ENCODE data around the gene WWC1. TPM values are rescaled to one million over a fixed set of nuclear protein-coding genes. Genes with fewer than 3 reads are reported as not detected.

Gene WWC1
- total RNA-seq, 1 experiment from 2014 or later = 52.6 TPM

- H3K79me2 ChIP-seq (ENCODE audit: insufficient read depth, low read length) = no peaks in the 10 kb centered on the region
- H3K27ac ChIP-seq (ENCODE audit: low read depth, low read length) = no peak overlapping the region
- H3K4me1 ChIP-seq (ENCODE audit: control insufficient read depth in 1 of 2, insufficient read depth in 2 of 2, low read length in 2 of 2) = no peaks in the 10 kb centered on the region
- H2AFZ ChIP-seq (ENCODE audit: low read depth, low read length, poor library complexity, severe bottlenecking) = no peak overlapping the region
- no peaks in the 10 kb centered on the region for H3K9me2 ChIP-seq (ENCODE audit: insufficient read depth)
- intact Hi-C loops (cut with micrococcal nuclease) = no loop called here
- H3K9ac ChIP-seq (ENCODE audit: low read length) = no peak overlapping the region
- H3K4me3 ChIP-seq (replicated peaks in 1 of 2; ENCODE audit: low read depth in 1 of 2, low read length in 2 of 2) = no peak overlapping the region
- no peak for DNase-seq (ENCODE audit: low read depth, low spot score)
- ATAC-seq = no peak
- peaks cover 25 to 56% of the 10 kb centered on the region in 2 experiments for H3K36me3 ChIP-seq (ENCODE audit: control insufficient read depth in 1 of 2, insufficient read depth in 2 of 2, low read length in 2 of 2)
- ChIA-PET CTCF (no interaction called here), RAD21 (ENCODE audit: low non-redundant PET in 1 of 2, low total read pairs in 2 of 2, uncharacterized antibody in 2 of 2, unreplicated experiment in 2 of 2) (no interaction called here), POLR2A (no interaction called here)
- no peaks in the 10 kb centered on the region for H4K20me1 ChIP-seq (ENCODE audit: insufficient read depth)
- H3K9me3 ChIP-seq (ENCODE audit: control insufficient read depth in 1 of 2, insufficient read depth in 1 of 2, low read depth in 1 of 2, low read length in 2 of 2) = no peaks in the 10 kb centered on the region
- no TSS peak for BruUV-seq (replicated peaks)
- no peak for TF ChIP-seq SP1 (IDR thresholded peaks at IDR 0.05; ENCODE audit: low read depth)
- no peak for TF ChIP-seq ZFX (IDR thresholded peaks at IDR 0.05)
- no peak for TF ChIP-seq EZH2 (IDR thresholded peaks at IDR 0.05)
- TF ChIP-seq SIN3A (IDR thresholded peaks at IDR 0.05; ENCODE audit: low read depth) = no peak
- no peak for TF ChIP-seq CBX3 (IDR thresholded peaks at IDR 0.05; ENCODE audit: low read depth)
- no peak for TF ChIP-seq MAX (IDR thresholded peaks at IDR 0.05)
- H3K27me3 ChIP-seq (ENCODE audit: insufficient read depth, low read length) = no peaks in the 10 kb centered on the region
- no peak overlapping the region for H3K4me2 ChIP-seq (ENCODE audit: low read length)
These were observed 166.1 kb downstream of the WWC1 start for GRCh38 chr5:168457542-168457941.

GRCh38 chr5:168460606-168461005 is 169.2 kb downstream of the WWC1 start:
- intact Hi-C loops (cut with micrococcal nuclease) = no loop called here
- POLR2A ChIA-PET = no interaction called here
- ATAC-seq = no peak

More at GRCh38 chr5:168460606-168461005, 169.2 kb downstream of the WWC1 start:
- no peaks in the 10 kb centered on the region for H3K79me2 ChIP-seq (ENCODE audit: insufficient read depth, low read length)
- H3K27ac ChIP-seq (ENCODE audit: low read depth, low read length) = no peak overlapping the region
- peaks cover 24 to 51% of the 10 kb centered on the region in 2 experiments for H3K36me3 ChIP-seq (ENCODE audit: control insufficient read depth in 1 of 2, insufficient read depth in 2 of 2, low read length in 2 of 2)
- TF ChIP-seq CTCF (IDR thresholded peaks at IDR 0.05 in 2 of 3, conservative IDR thresholded peaks at IDR 0.05 in 1 of 3; ENCODE audit: borderline replicate concordance in 1 of 3, insufficient read depth in 1 of 3, low read depth in 2 of 3, low read length in 2 of 3) (no peak), SRF (IDR thresholded peaks at IDR 0.05; ENCODE audit: low read depth) (no peak), REST (IDR thresholded peaks at IDR 0.05; ENCODE audit: low read depth) (no peak), CEBPB (IDR thresholded peaks at IDR 0.05; ENCODE audit: low read depth) (no peak), EGR1 (IDR thresholded peaks at IDR 0.05; ENCODE audit: low read depth) (no peak), FOSL1 (IDR thresholded peaks at IDR 0.05; ENCODE audit: low read depth) (no peak), YY1 (IDR thresholded peaks at IDR 0.05; ENCODE audit: extremely low read depth, insufficient replicate concordance, low read depth, low read length) (no peak), RAD21 (IDR thresholded peaks at IDR 0.05; ENCODE audit: low read depth) (no peak), POLR2AphosphoS5 (IDR thresholded peaks at IDR 0.05; ENCODE audit: low read depth, low read length) (no peak), JUND (IDR thresholded peaks at IDR 0.05) (no peak)
- H4K20me1 ChIP-seq (ENCODE audit: insufficient read depth) = no peaks in the 10 kb centered on the region
- H3K9me3 ChIP-seq (ENCODE audit: control insufficient read depth in 1 of 2, insufficient read depth in 1 of 2, low read depth in 1 of 2, low read length in 2 of 2) = no peaks in the 10 kb centered on the region
- no peaks in the 10 kb centered on the region for H3K27me3 ChIP-seq (ENCODE audit: insufficient read depth, low read length)
- H3K9me2 ChIP-seq (ENCODE audit: insufficient read depth) = no peaks in the 10 kb centered on the region
- no peak overlapping the region for H3K4me2 ChIP-seq (ENCODE audit: low read length)
- DNase-seq (ENCODE audit: low read depth, low spot score) = no peak
- no peak overlapping the region for H3K4me3 ChIP-seq (replicated peaks in 1 of 2; ENCODE audit: low read depth in 1 of 2, low read length in 2 of 2)
- CTCF ChIA-PET = no interaction called here
- no TSS peak for BruUV-seq (replicated peaks)
- H2AFZ ChIP-seq (ENCODE audit: low read depth, low read length, poor library complexity, severe bottlenecking) = no peak overlapping the region
- H3K9ac ChIP-seq (ENCODE audit: low read length) = no peak overlapping the region
- RAD21 ChIA-PET (ENCODE audit: low non-redundant PET in 1 of 2, low total read pairs in 2 of 2, uncharacterized antibody in 2 of 2, unreplicated experiment in 2 of 2) = no interaction called here
- H3K4me1 ChIP-seq (ENCODE audit: control insufficient read depth in 1 of 2, insufficient read depth in 2 of 2, low read length in 2 of 2) = no peaks in the 10 kb centered on the region
